Measurements from ENCODE around the gene DIS3L. TPM values are rescaled to one million over a fixed set of nuclear protein-coding genes. Genes with fewer than 3 reads are reported as not detected.
"Not testable (repeated sequence)": the region's sequence is repeated elsewhere in the genome, so short reads cannot be mapped to it uniquely, and the experiment has no call there.

The DIS3L gene
- total RNA-seq, 1 experiment from 2014 or later = 32.9 TPM

DNA sequence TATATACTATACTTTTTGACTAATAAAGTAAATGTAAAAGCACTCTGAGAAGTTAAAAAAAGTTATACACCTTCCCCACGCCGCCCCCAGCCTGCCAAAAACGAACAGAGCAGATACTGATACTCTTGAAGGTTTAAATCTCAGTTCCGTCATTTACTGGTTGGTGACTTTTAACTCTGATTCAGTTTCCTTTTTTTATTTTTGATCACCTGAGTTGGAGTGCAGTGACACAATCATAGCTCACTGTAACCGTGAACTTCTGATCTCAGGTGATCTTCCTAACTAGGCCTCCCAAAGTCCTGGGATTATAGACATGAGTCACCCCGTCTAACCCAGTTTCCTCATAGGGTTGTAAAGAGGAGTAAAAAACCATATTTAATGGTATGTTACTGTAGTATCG lies 66.4 kb downstream of the DIS3L start:
- Mint-ChIP-seq H3K9me3 (no peaks in the 10 kb centered on the region), H3K36me3 (no peaks in the 10 kb centered on the region), H3K4me3 (no peak overlapping the region), H3K27ac (no peak overlapping the region), H3K4me1 (peaks cover 13% of the 10 kb centered on the region), H3K27me3 (ENCODE audit: low read depth) (no peaks in the 10 kb centered on the region)
- ChIA-PET CTCF (no interaction called here), POLR2A (no interaction called here)
- ATAC-seq (no peak), DNase-seq (ENCODE audit: low spot score) (no peak)
- TF ChIP-seq PRRX2 (CRISPR knock-in tag; IDR thresholded peaks at IDR 0.05) = no peak
- TF ChIP-seq, protein P1, sequence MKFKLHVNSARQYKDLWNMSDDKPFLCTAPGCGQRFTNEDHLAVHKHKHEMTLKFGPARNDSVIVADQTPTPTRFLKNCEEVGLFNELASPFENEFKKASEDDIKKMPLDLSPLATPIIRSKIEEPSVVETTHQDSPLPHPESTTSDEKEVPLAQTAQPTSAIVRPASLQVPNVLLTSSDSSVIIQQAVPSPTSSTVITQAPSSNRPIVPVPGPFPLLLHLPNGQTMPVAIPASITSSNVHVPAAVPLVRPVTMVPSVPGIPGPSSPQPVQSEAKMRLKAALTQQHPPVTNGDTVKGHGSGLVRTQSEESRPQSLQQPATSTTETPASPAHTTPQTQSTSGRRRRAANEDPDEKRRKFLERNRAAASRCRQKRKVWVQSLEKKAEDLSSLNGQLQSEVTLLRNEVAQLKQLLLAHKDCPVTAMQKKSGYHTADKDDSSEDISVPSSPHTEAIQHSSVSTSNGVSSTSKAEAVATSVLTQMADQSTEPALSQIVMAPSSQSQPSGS (CRISPR knock-in tag; IDR thresholded peaks at IDR 0.05; ENCODE audit: borderline replicate concordance, low read depth) = no peak
- TF ChIP-seq TP53 (CRISPR knock-in tag; IDR thresholded peaks at IDR 0.05) = no peak
- no peak for TF ChIP-seq HMGA2 (CRISPR knock-in tag; IDR thresholded peaks at IDR 0.05)
- no peak for TF ChIP-seq GABPB1 (CRISPR knock-in tag; IDR thresholded peaks at IDR 0.05)
- no peak for TF ChIP-seq ZNF423 (CRISPR knock-in tag; IDR thresholded peaks at IDR 0.05)
- TF ChIP-seq NR1H2 (CRISPR knock-in tag; IDR thresholded peaks at IDR 0.05) = no peak
- TF ChIP-seq, protein P2, sequence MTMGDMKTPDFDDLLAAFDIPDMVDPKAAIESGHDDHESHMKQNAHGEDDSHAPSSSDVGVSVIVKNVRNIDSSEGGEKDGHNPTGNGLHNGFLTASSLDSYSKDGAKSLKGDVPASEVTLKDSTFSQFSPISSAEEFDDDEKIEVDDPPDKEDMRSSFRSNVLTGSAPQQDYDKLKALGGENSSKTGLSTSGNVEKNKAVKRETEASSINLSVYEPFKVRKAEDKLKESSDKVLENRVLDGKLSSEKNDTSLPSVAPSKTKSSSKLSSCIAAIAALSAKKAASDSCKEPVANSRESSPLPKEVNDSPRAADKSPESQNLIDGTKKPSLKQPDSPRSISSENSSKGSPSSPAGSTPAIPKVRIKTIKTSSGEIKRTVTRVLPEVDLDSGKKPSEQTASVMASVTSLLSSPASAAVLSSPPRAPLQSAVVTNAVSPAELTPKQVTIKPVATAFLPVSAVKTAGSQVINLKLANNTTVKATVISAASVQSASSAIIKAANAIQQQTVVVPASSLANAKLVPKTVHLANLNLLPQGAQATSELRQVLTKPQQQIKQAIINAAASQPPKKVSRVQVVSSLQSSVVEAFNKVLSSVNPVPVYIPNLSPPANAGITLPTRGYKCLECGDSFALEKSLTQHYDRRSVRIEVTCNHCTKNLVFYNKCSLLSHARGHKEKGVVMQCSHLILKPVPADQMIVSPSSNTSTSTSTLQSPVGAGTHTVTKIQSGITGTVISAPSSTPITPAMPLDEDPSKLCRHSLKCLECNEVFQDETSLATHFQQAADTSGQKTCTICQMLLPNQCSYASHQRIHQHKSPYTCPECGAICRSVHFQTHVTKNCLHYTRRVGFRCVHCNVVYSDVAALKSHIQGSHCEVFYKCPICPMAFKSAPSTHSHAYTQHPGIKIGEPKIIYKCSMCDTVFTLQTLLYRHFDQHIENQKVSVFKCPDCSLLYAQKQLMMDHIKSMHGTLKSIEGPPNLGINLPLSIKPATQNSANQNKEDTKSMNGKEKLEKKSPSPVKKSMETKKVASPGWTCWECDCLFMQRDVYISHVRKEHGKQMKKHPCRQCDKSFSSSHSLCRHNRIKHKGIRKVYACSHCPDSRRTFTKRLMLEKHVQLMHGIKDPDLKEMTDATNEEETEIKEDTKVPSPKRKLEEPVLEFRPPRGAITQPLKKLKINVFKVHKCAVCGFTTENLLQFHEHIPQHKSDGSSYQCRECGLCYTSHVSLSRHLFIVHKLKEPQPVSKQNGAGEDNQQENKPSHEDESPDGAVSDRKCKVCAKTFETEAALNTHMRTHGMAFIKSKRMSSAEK (CRISPR knock-in tag; IDR thresholded peaks at IDR 0.05; ENCODE audit: borderline replicate concordance) = no peak
- TF ChIP-seq, protein P3, sequence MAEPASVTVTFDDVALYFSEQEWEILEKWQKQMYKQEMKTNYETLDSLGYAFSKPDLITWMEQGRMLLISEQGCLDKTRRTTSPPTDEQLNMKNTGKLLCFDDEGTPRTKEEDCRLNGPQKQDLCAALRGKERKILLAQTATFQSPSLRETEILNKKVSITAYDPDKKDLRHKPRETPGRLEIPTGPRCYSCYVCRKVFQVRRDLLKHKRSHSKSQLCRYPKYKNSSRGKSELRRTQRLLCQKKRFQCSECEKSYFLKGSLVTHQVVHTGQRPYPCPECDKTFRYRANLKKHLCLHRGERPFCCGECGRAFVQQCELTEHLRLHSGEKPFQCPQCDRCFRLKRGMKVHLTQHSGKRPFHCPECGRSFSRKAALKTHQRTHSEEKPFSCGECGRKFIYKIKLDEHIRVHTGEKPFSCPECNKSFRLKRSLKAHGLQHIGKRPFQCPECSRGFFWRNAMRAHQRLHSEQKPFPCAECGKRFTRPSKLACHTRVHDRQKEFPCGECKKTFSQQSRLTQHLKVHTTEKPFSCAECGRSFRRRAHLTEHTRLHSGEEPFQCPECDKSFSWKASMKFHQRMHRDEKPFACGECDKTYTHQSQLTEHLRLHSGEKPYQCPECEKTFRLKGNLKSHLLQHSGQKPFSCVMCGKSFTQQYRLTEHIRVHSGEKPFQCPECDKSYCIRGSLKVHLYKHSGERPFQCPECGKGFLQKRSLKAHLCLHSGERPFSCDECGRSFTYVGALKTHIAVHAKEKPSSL (CRISPR knock-in tag; conservative IDR thresholded peaks at IDR 0.05) = no peak
- TF ChIP-seq NFE2L1 (CRISPR knock-in tag; IDR thresholded peaks at IDR 0.05) = no peak
- TF ChIP-seq NR2C2 (CRISPR knock-in tag; IDR thresholded peaks at IDR 0.05) = no peak
- TF ChIP-seq, protein P4, sequence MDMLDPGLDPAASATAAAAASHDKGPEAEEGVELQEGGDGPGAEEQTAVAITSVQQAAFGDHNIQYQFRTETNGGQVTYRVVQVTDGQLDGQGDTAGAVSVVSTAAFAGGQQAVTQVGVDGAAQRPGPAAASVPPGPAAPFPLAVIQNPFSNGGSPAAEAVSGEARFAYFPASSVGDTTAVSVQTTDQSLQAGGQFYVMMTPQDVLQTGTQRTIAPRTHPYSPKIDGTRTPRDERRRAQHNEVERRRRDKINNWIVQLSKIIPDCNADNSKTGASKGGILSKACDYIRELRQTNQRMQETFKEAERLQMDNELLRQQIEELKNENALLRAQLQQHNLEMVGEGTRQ (CRISPR knock-in tag; IDR thresholded peaks at IDR 0.05) = no peak
- TF ChIP-seq ZNF396 (CRISPR knock-in tag; IDR thresholded peaks at IDR 0.05; ENCODE audit: borderline replicate concordance) = no peak
- no peak for TF ChIP-seq ZNF232 (CRISPR knock-in tag; IDR thresholded peaks at IDR 0.05)

DNA sequence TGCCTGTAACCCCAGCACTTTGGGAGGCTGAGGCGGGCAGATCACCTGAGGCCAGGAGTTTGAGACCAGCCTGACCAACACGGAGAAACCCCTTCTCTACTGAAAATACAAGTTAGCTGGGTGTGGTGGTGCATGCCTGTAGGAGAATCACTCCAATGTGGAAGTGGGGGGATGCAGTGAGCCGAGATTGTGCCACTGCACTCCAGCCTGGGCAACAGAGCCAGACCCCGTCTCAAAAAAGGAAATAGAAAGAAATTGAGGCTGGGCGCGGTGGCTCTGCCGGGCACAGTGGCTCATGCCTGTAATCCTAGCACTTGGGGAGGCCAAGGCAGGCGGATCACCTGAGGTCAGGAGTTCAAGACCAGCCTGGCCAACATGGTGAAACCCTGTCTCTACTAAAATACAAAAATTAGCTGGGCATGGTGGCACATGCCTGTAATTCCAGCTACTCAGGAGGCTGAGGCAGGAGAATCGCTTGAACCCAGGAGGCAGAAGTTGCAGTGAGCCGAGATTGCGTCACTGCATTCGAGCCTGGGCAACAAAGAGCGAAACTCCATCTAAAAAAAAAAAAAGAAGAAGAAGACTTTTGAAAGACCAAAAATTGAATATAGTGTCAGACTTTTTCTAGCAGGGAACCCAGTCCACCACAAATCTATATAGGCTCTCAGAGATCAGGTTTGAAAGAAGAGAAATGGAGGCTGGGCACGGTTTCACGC lies 68.5 kb downstream of the DIS3L start:
- H3K9me3 Mint-ChIP-seq; H3K27me3 Mint-ChIP-seq (ENCODE audit: low read depth); H3K4me1 Mint-ChIP-seq; H3K4me3 Mint-ChIP-seq; POLR2A ChIA-PET; ATAC-seq; CTCF ChIA-PET; H3K27ac Mint-ChIP-seq; H3K36me3 Mint-ChIP-seq; DNase-seq (ENCODE audit: low spot score): not testable (repeated sequence)
- peak; percentile 76; the same call in 1 of the 2 replicates for TF ChIP-seq ZNF121 (CRISPR knock-in tag; IDR thresholded peaks at IDR 0.05)
